ENCODE results near the gene TPM1.

Gene TPM1

DNA sequence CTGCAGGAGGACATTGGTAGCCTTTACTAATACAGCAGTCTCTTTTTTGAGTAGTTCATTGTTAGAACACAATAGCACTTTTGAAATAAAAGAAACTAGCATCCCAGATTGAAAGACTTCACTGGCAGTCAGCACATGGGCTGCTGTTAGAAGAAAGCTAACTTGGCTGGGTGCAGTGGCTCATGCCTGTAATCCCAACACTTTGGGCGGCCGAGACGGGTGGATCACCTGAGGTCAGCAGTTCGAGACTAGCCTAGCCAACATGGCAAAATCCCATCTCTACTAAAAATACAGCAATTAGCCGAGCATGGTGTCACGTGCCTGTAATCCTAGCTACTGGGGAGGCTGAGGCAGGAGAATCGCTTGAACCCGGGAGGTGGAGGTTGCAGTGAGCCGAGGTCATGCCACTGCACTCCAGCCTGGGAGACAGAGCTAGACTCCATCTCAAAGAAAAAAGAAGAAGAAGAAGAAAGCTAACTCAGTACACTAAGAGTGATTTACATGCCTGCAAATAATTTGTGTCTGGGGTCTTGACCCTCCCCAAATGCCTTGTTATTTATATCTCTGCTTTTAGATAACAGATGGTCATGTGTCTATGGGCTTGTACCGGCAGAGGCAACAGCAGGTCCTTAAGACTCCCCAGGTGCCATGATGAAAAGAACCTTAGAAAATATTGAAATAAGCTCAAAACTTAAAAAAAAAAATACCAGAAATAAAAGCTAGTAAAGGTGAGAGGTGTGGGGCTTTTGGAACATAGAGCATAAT is 9.7 kb downstream of the TPM1 start:
- DNase-seq (ENCODE audit: low spot score): no peak
- TF ChIP-seq, protein P1, sequence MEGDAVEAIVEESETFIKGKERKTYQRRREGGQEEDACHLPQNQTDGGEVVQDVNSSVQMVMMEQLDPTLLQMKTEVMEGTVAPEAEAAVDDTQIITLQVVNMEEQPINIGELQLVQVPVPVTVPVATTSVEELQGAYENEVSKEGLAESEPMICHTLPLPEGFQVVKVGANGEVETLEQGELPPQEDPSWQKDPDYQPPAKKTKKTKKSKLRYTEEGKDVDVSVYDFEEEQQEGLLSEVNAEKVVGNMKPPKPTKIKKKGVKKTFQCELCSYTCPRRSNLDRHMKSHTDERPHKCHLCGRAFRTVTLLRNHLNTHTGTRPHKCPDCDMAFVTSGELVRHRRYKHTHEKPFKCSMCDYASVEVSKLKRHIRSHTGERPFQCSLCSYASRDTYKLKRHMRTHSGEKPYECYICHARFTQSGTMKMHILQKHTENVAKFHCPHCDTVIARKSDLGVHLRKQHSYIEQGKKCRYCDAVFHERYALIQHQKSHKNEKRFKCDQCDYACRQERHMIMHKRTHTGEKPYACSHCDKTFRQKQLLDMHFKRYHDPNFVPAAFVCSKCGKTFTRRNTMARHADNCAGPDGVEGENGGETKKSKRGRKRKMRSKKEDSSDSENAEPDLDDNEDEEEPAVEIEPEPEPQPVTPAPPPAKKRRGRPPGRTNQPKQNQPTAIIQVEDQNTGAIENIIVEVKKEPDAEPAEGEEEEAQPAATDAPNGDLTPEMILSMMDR (IDR thresholded peaks at IDR 0.05; ENCODE audit: extremely low read depth, missing control alignments): no peak

GRCh38 chr15:63052961-63053698 is 10.6 kb downstream of the TPM1 start:
- no peak for DNase-seq (ENCODE audit: low spot score)
- TF ChIP-seq, protein P1 (IDR thresholded peaks at IDR 0.05; ENCODE audit: extremely low read depth, missing control alignments): no peak

DNA sequence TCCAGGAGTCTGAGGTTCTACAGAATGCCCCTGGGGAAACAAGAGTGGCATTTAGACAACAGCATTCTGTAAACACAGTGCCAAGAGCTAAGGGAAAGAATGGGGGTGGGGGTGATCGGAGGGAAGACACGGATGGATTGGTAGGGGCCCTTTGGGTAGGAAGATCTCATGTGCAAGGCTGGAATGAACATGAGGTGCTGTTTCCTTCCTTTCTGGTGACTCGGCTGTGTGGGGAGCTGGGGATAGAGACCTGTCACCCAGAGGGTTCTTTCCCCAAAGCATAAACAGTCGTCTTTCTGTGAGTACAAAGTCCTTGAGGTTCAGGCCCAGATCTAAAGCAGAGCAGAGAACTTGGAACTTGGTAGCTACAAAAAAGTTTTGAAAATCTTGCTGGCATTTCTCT is 11.7 kb downstream of the TPM1 start:
- DNase-seq (ENCODE audit: low spot score): no peak
- TF ChIP-seq, protein P1 (IDR thresholded peaks at IDR 0.05; ENCODE audit: extremely low read depth, missing control alignments): no peak

DNA sequence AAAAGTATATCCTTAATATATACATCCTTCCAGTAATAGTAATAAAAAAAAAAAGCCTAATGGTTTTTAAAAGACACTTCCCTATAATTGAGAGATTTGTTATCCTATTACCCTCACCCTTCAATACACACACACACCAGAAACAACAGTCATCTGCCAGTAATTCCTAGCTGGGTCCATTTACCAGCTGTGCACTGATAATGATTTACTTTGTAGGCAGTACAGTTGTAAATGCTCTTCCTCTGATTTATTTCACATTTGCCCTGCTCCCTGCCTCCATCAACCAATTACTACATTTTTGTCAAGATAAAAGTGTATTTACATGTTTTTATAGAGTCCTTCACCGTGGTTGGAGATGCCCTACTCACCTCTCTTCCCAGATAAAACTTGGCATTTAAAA is 12.4 kb downstream of the TPM1 start:
- DNase-seq (ENCODE audit: low spot score): no peak
- TF ChIP-seq, protein P1 (IDR thresholded peaks at IDR 0.05; ENCODE audit: extremely low read depth, missing control alignments): no peak

DNA sequence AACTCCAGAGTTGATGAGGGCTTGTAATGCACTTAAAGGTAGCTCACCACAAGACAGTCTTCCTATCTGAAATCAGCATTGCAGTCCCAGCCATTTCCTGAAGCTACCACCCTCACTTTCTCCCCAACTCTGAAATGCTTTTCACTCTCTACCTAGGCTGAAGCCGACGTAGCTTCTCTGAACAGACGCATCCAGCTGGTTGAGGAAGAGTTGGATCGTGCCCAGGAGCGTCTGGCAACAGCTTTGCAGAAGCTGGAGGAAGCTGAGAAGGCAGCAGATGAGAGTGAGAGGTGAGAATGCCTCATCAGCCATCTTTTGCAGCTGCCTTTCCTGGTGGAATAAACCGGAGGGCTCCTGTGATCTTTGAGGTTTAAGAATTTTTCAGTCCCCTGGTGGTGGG is 14.3 kb downstream of the TPM1 start:
- TF ChIP-seq, protein P1 (IDR thresholded peaks at IDR 0.05; ENCODE audit: extremely low read depth, missing control alignments): no peak
- no peak for DNase-seq (ENCODE audit: low spot score)

DNA sequence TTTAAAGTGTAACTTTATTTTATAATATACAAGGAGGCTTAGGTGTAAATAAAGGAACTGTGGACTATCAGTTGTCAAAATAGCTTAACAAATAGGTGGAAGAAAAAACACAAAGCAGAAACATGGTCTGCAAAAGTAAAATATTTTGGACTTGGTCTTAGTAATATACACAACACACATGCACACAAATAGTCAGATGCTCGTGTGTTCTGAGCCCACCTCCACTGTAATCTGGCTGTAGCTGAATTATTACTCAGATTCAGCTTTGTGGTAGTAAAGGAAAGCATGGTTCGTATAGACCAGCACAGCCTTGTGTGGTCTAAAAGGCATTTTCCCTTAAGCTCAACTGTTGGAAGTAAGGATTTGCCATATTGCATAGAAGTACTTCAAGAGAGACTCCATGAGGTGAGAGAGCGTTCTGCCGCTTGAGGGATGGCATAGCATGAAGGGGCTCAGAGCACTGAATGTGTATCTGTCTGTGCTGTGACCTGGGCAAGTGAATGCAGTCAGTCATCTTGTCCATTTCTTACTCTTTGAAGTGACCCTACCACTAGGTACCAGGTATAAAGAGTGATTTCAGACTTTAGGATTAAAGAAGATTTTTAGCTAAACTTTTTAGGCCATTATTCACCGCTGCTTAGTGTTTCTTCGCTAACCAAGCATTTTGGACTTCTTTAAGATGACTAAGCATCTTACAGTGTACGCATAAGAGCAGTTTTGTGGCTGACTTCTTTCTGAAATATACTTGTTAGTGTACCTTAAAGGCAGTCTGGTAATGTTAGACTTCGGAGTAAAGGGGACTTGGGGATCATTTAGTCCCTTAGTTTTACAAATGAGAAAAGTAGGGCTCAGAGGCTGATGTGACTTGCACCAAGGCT is 15.2 kb downstream of the TPM1 start:
- DNase-seq (ENCODE audit: low spot score): no peak
- TF ChIP-seq, protein P1 (IDR thresholded peaks at IDR 0.05; ENCODE audit: extremely low read depth, missing control alignments): no peak

All from GM20000 (cell line).